Left cardiac atrium (tissue), 4 donors: ENCODE measurements around the gene KRT23. TPM values are rescaled to one million over a fixed set of nuclear protein-coding genes. Genes with fewer than 3 reads are reported as not detected.

Experiments
- ATAC-seq, 2 donors: fragments of 200-7000 bp; cut with Tn5 transposase; one replicate each; pipeline ENCODE4 v1.9.1; 2020; ENCODE audit warnings: mild to moderate bottlenecking in 2 of 2, moderate library complexity in 2 of 2
- DNase-seq: peaks from one replicate; pipeline ENCODE4 v3.0.0-alpha.2; 2020
- intact Hi-C, 2 donors: fragments of 100-400 bp; cut with DNase I; formaldehyde crosslinking; loops; one replicate each; pipeline versions ENCODE4 v1.14.1 to v1.15.1; 2022 to 2023
- long read RNA-seq: library from polyadenylated mRNA; unstranded; transcript quantifications from one replicate; pipeline ENCODE4 v2.0.0, GENCODE V29; 2021
- total RNA-seq, 2 donors: library from RNA; stranded (reverse); fragmentation: NEBNext Ultra II Directional; extraction: Animal tissue kit (Norgen Biotek cat#: 25700); gene quantifications; one replicate each; pipeline ENCODE4 v1.2.1, GENCODE V29; 2021
- donor health status: DM: no; HTN: yes; CAD: no.
- donor health status: DM: no; HTN: yes; CAD: no; lungs with severe emphysema.
- donor health status: DM: yes; HTN: yes; CAD: no.
- donor health status: Dilated cardiomyopathy.

Gene KRT23, protein sequence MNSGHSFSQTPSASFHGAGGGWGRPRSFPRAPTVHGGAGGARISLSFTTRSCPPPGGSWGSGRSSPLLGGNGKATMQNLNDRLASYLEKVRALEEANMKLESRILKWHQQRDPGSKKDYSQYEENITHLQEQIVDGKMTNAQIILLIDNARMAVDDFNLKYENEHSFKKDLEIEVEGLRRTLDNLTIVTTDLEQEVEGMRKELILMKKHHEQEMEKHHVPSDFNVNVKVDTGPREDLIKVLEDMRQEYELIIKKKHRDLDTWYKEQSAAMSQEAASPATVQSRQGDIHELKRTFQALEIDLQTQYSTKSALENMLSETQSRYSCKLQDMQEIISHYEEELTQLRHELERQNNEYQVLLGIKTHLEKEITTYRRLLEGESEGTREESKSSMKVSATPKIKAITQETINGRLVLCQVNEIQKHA
- total RNA-seq = under 1 TPM in 1 of 2 donors, not detected in 1; 0.29 TPM
- long read RNA-seq = 0 reads

DNA sequence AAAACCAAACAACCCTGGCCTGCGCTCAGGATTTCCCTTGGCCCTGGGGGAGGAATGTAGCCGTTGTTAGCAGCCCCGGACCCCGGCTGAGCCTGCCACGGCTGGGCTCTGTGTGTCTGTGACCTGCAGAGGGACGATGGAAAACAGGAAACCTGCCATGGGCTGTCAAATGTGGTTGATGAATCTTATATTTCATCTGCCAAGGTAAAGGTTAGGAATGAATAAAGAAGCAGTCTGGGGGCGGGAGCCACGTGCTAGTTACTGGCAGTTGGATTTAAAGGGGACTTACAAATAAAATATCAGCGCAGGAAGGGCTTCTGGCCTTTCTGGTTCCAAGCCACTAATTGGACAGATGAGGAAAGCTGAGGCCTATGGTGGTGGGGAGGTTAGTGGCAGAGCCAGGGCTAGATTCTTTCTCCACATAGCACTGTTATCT is at the start of gene KRT23:
Gene KRT23, minus strand, starts transcription at position 263 of the 436 bp plus-strand sequence. CDS start 1,043 bp downstream, outside the sequence.
- intact Hi-C loops = no loop called here
- DNase-seq (no peak), ATAC-seq (no peak)

GRCh38 chr17:40986920-40987319 is 49.5 kb upstream of the KRT23 start:
- ATAC-seq = no peak
- intact Hi-C loops = no loop called here
- DNase-seq = no peak

DNA sequence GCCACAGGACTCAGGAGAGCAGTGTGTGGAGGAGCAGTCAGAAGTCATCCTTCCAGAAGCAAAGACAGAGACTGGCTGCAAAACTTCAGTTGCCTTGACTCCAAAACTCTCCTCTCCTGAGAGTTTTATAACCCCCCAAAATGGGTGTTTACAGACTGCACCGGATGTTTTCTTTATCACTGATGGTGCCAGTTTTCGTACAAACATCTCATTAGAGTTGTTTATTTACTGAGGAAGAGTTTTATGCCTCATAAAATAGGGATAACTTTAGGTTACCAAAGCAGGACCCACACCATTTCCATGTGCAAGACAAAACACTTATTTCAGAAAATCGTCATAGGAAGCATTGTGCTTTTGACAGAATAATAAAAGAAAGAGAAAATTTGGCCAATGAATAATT is 46.8 kb upstream of the KRT23 start, which contains the start of gene KRT40:
Gene KRT40, minus strand, starts transcription at position 101 of the 400 bp plus-strand sequence. Its CDS starts 53 bp downstream, at position 48.
- intact Hi-C loops = no loop called here
- ATAC-seq (no peak), DNase-seq (no peak)

- intact Hi-C loops = no loop called here
- DNase-seq (no peak), ATAC-seq (no peak)
Observed at GRCh38 chr17:40981115-40981514, 43.7 kb upstream of the KRT23 start.

DNA sequence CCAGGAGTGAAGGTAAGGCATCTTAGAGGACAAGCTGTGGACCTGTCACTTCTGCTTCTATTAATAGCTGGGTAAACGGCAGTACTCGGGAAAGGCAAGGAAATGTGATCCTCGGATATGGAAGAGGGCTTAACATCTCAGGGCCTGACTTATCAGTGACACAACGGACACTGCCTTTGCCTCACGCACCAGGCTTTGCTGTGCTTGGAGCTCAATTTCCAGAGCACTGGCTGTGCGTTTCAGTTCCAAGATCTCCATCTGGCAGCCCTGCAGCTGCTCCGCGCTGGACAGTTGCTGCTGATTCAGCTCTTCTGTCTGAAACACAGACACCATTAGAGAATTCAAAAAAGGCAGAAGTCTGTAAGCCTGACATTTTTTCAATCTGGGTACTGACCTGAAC is 43.1 kb upstream of the KRT23 start:
- ATAC-seq = peak; percentile 19 to 39
- no peak for DNase-seq
- intact Hi-C loops = no loop called here

DNA sequence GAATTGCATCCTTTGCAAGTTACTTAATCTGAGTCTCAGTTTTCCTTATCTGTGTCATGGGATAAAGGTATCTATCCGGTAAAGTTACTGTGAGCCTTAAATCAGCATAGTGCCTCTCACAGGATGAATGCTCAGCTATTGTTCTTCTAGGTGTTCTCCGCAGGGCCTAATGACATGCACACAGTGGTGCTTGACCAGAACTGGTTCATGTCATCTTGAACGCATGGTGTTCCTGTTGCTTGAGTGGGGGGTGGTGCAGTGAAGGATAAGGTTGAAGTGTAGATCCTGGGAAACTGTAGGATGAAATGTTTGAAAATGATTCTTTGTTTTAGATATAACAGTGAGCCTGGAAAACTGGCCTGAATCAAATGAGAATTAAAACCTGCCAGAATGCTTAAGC is 42.7 kb upstream of the KRT23 start:
- intact Hi-C loops = no loop called here
- ATAC-seq (no peak), DNase-seq (no peak)

GRCh38 chr17:40978575-40979151 is 41.2 kb upstream of the KRT23 start:
- ATAC-seq = no peak
- intact Hi-C loops = no loop called here
- DNase-seq = no peak

DNA sequence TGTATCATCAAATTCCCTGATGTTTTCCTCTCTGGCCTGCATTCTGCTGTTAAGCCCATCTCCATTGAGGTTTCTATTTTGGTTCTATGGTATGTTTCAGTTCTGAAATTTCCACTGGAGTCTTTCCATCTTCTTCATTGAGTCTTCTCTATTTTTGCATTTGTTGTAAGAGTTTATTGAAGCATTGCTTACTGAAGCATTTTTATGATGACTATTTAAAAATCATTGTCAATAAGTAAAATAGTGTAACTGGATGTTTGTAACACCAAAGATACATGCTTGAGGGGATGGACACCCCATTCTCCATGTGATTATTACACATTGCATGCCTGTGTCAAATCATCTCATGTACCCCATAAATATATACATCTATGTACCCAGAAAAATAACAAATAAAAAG is 38.1 kb upstream of the KRT23 start:
- no peak for ATAC-seq
- DNase-seq = no peak
- intact Hi-C loops = no loop called here

- ATAC-seq = no peak
- intact Hi-C loops = no loop called here
Observed at GRCh38 chr17:40974366-40974765, 36.9 kb upstream of the KRT23 start.

DNA sequence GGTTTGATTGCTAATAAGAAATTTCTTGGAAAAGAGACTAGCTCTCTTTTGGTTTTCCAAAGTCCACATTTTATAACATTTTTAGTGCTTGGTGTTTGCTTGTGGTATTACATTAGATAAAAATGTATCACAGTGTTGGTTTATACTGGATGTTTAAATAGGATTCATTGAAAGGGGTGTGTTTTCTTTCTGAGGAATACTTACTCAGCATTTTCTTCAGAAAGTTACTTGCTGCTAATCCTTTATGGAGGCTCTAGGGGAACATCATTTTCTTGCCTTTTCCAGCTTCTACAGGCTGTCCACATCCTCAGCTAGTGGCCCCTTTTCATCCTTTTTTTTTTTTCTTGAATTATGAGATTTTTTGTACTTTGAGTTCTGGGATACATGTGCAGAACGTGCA is 30.1 kb upstream of the KRT23 start:
- DNase-seq (no peak), ATAC-seq (no peak)
- intact Hi-C loops = no loop called here

More at GRCh38 chr17:40974366-40974765, 36.9 kb upstream of the KRT23 start:
- no peak for DNase-seq

DNA sequence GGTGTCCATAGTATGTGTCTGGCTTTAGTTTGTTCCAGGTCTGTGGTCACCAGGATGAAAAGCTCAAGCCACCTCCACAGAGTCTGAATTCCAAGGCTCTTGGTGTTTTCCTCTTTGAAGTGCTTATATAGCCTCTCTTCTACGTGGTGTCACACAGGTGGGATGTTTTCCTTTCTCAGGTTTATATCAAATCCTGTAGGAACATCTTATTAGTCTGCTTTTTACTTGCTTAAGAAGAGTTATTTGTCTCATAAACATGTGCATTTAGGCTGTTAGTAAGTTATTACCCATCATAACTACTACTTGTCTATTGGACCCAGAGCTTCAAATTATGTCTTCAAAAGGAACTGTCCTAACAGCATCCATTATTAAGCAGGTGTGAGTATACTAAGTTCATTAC is 29.4 kb upstream of the KRT23 start, which contains the start of gene KRT39:
Gene KRT39, minus strand, starts transcription at position 101 of the 400 bp plus-strand sequence. Its CDS starts 92 bp downstream, at position 9.
- DNase-seq = no peak
- ATAC-seq = no peak
- intact Hi-C loops = no loop called here

- intact Hi-C loops = no loop called here
- ATAC-seq = no peak
Observed at GRCh38 chr17:40963838-40964237, 26.4 kb upstream of the KRT23 start.

DNA sequence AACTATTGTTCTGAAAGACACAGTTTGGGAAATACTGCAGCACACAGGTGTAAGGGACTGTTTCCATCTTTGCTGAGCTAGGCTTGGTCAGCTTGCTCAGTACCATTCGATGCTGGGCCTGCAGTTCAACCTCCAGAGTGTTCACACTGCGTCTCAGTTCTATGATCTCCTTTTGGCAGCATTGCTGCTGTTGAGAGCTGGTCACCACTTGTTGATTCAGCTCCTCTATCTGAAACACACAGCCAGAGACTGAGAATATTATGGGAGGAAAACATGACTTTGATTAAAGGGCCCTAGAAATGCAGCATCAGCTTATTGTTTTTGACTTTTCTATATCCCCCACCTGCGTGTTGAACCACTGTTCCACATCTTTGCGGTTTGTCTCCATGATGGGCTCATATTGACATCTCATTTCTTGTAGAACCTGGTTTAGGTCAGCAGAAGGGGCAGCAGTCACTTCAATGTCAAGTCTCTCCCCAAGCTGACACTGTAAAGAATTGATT is 24.7 kb upstream of the KRT23 start:
- intact Hi-C loops = no loop called here
- no peak for DNase-seq
- ATAC-seq = no peak

More at GRCh38 chr17:40963838-40964237, 26.4 kb upstream of the KRT23 start:
- DNase-seq = no peak

DNA sequence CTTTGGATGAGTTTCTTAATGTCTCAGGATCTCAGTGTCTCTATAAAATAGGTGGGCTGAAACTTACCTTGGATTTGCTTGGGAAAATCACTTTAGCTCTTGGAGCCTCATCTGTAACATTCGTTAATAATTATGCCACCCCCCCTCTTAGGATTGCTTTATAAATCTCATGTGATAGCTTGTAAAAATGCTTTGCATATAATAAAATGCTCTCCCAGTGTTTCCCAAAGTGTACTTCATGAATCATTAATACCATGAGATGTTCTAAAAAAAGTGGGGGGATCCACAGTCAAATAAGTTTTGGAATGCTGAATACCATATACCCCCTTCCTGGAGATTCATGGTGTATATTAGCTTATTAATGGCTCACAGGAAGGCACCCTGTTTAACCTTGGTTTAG is 24.1 kb upstream of the KRT23 start:
- DNase-seq (no peak), ATAC-seq (no peak)

DNA sequence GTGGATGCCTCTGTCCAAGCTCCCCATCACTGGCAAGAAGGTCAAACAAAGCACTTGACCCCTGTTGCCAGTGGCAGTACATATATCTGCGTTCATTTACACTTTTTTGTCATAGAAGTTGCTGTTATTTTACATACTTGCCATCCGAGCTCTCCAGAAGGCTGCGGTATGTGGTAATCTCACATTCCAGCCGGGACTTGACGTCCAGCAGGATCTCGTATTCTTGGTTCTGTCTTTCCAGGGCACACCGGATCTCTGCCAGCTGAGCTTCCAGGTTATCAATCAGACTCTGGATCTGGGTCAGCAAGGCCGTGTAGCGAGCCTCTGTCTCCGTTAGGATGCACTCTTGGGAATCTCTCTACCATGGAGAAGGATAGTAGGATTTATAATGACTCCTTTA is 22.7 kb upstream of the KRT23 start:
- DNase-seq (no peak), ATAC-seq (no peak)
- intact Hi-C loops = no loop called here

More for the DNA sequence above, 24.1 kb upstream of the KRT23 start:
- intact Hi-C loops = no loop called here

- DNase-seq (no peak), ATAC-seq (no peak)
- intact Hi-C loops = no loop called here
Observed at GRCh38 chr17:40958086-40958953, 20.9 kb upstream of the KRT23 start.

GRCh38 chr17:40956401-40957254 is 19.2 kb upstream of the KRT23 start:
- intact Hi-C loops = no loop called here
- ATAC-seq (no peak), DNase-seq (no peak)

DNA sequence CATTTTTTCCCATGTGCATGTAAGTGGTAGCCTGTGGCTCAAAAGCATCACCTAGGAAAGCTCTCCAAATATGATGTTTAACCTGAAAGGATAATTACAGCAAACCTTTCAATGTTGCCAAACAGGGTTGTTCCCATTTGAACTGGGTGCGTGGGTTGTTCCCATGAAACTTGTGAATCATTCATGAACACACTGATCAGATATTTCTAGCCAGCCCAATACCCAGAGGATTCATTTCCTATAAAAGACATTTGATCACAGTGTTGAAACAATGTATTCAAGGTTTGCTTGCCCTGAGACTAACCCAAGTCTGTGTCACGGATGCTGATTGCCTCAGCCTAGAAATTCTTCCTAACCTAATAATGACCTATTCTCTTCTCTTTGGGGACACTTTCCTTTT is 16.4 kb upstream of the KRT23 start:
- intact Hi-C loops = no loop called here
- no peak for ATAC-seq

More for the DNA sequence above, 16.4 kb upstream of the KRT23 start:
- no peak for DNase-seq
